BLaER1 (cell line): Measurements from ENCODE around the gene CBLN4.

Experiments
- H3K27ac ChIP-seq: shearing (Covaris generic); formaldehyde crosslinking; 2 replicates; pipeline ENCODE4 v1.8.1; 2022
- H3K27me3 ChIP-seq: shearing (Covaris generic); formaldehyde crosslinking; 2 replicates; pipeline ENCODE4 v1.8.1; 2022
- H3K36me3 ChIP-seq: shearing (Covaris generic); formaldehyde crosslinking; 2 replicates; pipeline ENCODE4 v1.8.1; 2022
- H3K4me1 ChIP-seq: shearing (Covaris generic); formaldehyde crosslinking; 2 replicates; pipeline ENCODE4 v1.8.1; 2022
- H3K4me2 ChIP-seq: shearing (Covaris generic); formaldehyde crosslinking; 2 replicates; pipeline ENCODE4 v1.8.1; 2022
- H3K4me3 ChIP-seq: shearing (Covaris generic); formaldehyde crosslinking; 2 replicates; pipeline ENCODE4 v1.8.1; 2022
- H3K9ac ChIP-seq: shearing (Covaris generic); formaldehyde crosslinking; 2 replicates; pipeline ENCODE4 v1.8.1; 2022
- H3K9me3 ChIP-seq: shearing (Covaris generic); formaldehyde crosslinking; 2 replicates; pipeline ENCODE4 v1.8.1; 2022
- H4K20me1 ChIP-seq: shearing (Covaris generic); formaldehyde crosslinking; 2 replicates; pipeline ENCODE4 v1.8.1; 2022
- Cebpa-rat ChIP-seq: shearing (Covaris generic); IDR thresholded peaks from 2 replicates; pipeline ENCODE4 v1.8.1; 2022

CBLN4 gene

GRCh38 chr20:56002908-56003800 is 2.2 kb downstream of the CBLN4 start:
- H3K27ac ChIP-seq, result no peak overlapping the region
- no peaks in the 10 kb centered on the region for H3K27me3 ChIP-seq
- no peaks in the 10 kb centered on the region for H4K20me1 ChIP-seq
- H3K9ac ChIP-seq, result no peak overlapping the region
- peaks cover 29% of the 10 kb centered on the region for H3K9me3 ChIP-seq
- no peak for TF ChIP-seq Cebpa-rat
- H3K4me3 ChIP-seq, result no peak overlapping the region
- H3K4me2 ChIP-seq, result no peak overlapping the region
- no peaks in the 10 kb centered on the region for H3K4me1 ChIP-seq
- H3K36me3 ChIP-seq, result no peaks in the 10 kb centered on the region

DNA sequence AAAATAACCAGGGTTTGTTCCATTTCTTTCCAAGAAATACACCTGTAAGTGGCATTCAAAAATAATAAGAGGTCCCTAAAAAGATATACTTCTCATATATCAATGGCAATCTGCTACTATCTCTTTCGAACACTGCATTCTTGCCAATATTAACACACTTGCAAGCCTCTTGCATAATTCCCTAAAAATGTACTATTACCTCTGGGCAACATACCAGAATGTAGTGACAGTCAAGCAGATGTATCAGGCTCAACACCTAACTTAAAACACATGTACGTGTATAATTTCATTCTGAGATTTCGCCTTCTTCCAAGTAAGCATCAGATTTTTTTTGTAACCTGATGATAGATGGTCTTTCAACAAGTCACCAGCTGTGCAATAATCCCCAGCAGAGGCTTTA is 3.4 kb downstream of the CBLN4 start:
- H3K9me3 ChIP-seq, result peaks cover 29% of the 10 kb centered on the region
- no peaks in the 10 kb centered on the region for H4K20me1 ChIP-seq
- H3K9ac ChIP-seq, result no peak overlapping the region
- H3K4me1 ChIP-seq, result no peaks in the 10 kb centered on the region
- TF ChIP-seq Cebpa-rat, result no peak
- no peak overlapping the region for H3K27ac ChIP-seq
- no peak overlapping the region for H3K4me2 ChIP-seq
- H3K36me3 ChIP-seq, result no peaks in the 10 kb centered on the region
- H3K4me3 ChIP-seq, result no peak overlapping the region
- no peaks in the 10 kb centered on the region for H3K27me3 ChIP-seq

GRCh38 chr20:56001106-56001785 is 4.1 kb downstream of the CBLN4 start:
- TF ChIP-seq Cebpa-rat, result no peak

GRCh38 chr20:55978550-55978949 is 26.8 kb downstream of the CBLN4 start:
- Histone ChIP-seq H3K4me2 (no peak overlapping the region), H3K27ac (no peak overlapping the region), H4K20me1 (no peaks in the 10 kb centered on the region), H3K4me3 (no peak overlapping the region), H3K27me3 (no peaks in the 10 kb centered on the region), H3K9me3 (no peaks in the 10 kb centered on the region), H3K4me1 (no peaks in the 10 kb centered on the region), H3K9ac (no peak overlapping the region), H3K36me3 (no peaks in the 10 kb centered on the region)
- no peak for TF ChIP-seq Cebpa-rat

More at GRCh38 chr20:56001106-56001785, 4.1 kb downstream of the CBLN4 start:
- H3K4me3 ChIP-seq, result no peak overlapping the region
- H3K27ac ChIP-seq, result no peak overlapping the region
- no peak overlapping the region for H3K4me2 ChIP-seq
- H3K9ac ChIP-seq, result no peak overlapping the region
- no peaks in the 10 kb centered on the region for H3K36me3 ChIP-seq
- no peaks in the 10 kb centered on the region for H4K20me1 ChIP-seq
- peaks cover 29% of the 10 kb centered on the region for H3K9me3 ChIP-seq
- H3K4me1 ChIP-seq, result no peaks in the 10 kb centered on the region
- no peaks in the 10 kb centered on the region for H3K27me3 ChIP-seq

DNA sequence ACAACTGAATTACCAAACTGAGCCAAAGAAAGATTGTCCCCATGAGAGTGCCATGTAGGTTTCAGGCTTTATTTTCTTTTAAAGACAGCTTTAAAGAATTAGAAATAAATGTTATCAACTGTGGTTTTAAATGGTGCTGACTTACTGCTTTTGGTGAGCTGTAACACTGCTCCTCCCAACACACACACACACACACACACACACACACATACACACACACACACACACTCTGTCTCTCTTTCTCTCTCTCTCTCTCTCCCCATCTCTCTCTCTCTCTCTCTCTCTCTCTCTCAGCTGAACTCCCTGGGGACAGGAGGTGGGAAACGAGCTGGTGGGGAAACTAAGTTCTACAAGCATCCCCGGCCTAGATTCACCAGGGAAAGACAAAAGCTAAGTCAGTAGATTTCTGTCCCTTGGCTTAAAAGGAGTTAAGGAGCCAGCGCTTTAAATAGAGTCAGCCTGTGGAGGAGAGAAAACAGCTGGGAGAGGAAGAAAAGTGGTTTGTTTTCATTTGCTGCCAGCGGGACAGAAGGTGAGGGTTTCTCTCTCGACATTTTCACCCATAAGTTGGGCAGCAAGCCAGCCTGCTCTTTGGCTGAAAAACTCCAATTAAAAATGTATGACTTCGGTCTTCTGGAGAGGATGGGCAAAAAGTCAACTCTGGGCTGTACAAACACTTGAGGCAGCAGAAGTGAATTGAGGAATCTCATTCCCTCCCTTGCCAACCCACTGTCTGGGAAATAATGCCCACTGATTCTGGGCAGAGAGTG is 27.4 kb downstream of the CBLN4 start:
- H3K27me3 ChIP-seq, result no peaks in the 10 kb centered on the region
- no peak overlapping the region for H3K4me3 ChIP-seq
- no peak overlapping the region for H3K4me2 ChIP-seq
- no peaks in the 10 kb centered on the region for H4K20me1 ChIP-seq
- no peaks in the 10 kb centered on the region for H3K36me3 ChIP-seq
- H3K9ac ChIP-seq, result no peak overlapping the region
- no peaks in the 10 kb centered on the region for H3K4me1 ChIP-seq
- H3K27ac ChIP-seq, result no peak overlapping the region
- no peak for TF ChIP-seq Cebpa-rat
- H3K9me3 ChIP-seq, result no peaks in the 10 kb centered on the region

DNA sequence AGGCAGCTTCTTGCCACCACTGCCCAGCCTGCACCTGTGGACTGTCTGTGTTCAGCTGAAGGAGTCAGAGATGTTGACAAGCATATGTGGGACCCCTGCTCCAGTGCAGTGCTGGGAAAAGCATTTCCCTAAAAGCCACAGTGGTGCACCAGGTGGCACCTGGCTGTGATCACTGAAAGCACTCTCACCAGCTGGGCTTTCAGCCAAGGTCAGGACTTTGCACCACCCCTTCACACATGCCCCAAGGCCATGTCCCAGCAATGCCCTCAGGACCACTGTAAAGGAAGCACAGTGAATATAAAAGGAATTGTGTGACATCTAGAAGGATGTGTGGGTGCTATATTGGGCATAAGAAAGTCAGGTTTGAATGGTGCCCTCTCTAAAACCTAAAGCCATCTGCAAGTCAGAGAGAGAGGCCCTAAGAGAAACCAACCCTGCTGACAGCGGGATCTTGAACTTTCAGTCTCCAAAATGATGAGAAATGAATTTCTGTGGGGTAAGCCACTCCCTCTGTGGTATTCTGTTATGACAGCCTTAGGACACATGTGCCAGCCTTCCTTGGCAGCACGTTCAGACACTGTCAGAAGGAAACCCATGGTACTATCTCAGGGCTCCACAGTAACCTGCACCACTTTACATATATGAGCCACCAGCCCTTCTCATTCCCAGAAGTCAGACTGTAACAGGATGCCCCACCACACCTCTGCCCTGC is 30.7 kb downstream of the CBLN4 start:
- Histone ChIP-seq H3K36me3 (no peaks in the 10 kb centered on the region), H4K20me1 (no peaks in the 10 kb centered on the region), H3K27me3 (no peaks in the 10 kb centered on the region), H3K4me3 (no peak overlapping the region), H3K4me2 (no peak overlapping the region), H3K4me1 (no peaks in the 10 kb centered on the region), H3K9ac (no peak overlapping the region), H3K9me3 (no peaks in the 10 kb centered on the region), H3K27ac (no peak overlapping the region)
- no peak for TF ChIP-seq Cebpa-rat

DNA sequence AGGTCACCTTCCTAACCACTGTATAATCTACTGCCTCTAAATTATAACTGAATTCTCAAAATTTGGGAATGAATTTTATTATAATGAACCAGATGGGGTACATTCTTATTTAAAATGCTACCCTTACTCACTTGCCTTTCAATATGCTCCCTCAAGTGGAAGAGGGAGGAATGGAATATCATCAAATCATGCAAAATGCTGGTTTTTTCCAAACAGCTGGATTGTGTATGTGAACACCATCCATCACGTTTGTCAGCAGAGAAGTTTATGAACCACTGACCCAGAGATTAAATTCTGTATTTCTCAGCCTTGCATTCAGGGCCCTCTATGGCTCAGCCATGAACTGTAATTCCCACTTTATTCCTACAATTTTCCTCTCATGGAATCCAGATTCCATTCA is 40.5 kb downstream of the CBLN4 start:
- Histone ChIP-seq H3K4me3 (no peak overlapping the region), H4K20me1 (no peaks in the 10 kb centered on the region), H3K4me2 (no peak overlapping the region), H3K36me3 (no peaks in the 10 kb centered on the region), H3K27ac (no peak overlapping the region), H3K4me1 (no peaks in the 10 kb centered on the region), H3K27me3 (no peaks in the 10 kb centered on the region), H3K9me3 (no peaks in the 10 kb centered on the region), H3K9ac (no peak overlapping the region)
- no peak for TF ChIP-seq Cebpa-rat

GRCh38 chr20:55961376-55962330 is 43.7 kb downstream of the CBLN4 start:
- H3K4me3 ChIP-seq, result no peak overlapping the region
- H3K36me3 ChIP-seq, result no peaks in the 10 kb centered on the region
- TF ChIP-seq Cebpa-rat, result no peak
- no peaks in the 10 kb centered on the region for H3K9me3 ChIP-seq
- no peak overlapping the region for H3K4me2 ChIP-seq
- H3K27ac ChIP-seq, result no peak overlapping the region
- H3K4me1 ChIP-seq, result no peaks in the 10 kb centered on the region
- H3K9ac ChIP-seq, result no peak overlapping the region
- no peaks in the 10 kb centered on the region for H4K20me1 ChIP-seq
- H3K27me3 ChIP-seq, result no peaks in the 10 kb centered on the region
